K562 (cell line): Measurements from ENCODE around the gene ABHD16A. TPM values are rescaled to one million over a fixed set of nuclear protein-coding genes. Genes with fewer than 3 reads are reported as not detected.

ENCODE experiments used
- ATAC-seq: fragments of 200-7000 bp; cut with Tn5 transposase; 3 replicates; pipeline ENCODE4 v1.9.1; 2020; ENCODE audit warnings: moderate library complexity
- BruUV-seq: library from RNA; stranded (reverse); fragments of 400-500 nt; replicated peaks from 2 replicates; lab custom pipeline; 2021; lab: Mats Ljungman, UMichigan
- CTCF ChIA-PET: fragments of 300-600 bp; formaldehyde crosslinking; extraction: SDS; loops from one replicate; lab custom pipeline; 2021; ENCODE audit warnings: low intra/inter-chr PET ratio; lab: Yijun Ruan, JAX
- POLR2A ChIA-PET: fragments of 300-600, 350-650 bp; sonication (Branson Sonifier 250); formaldehyde crosslinking; extraction: SDS; loops from one replicate; lab custom pipeline; 2021; ENCODE audit warnings: antibody characterized with exemption, inconsistent platforms; lab: Yijun Ruan, JAX
- DNase-seq, 4 experiments: peaks; one replicate each; pipeline versions ENCODE4 v3.0.0 to v3.0.0-alpha.2; 2011 to 2018; ENCODE audit warnings: low spot score in 3 of 4, mixed read lengths in 3 of 4; ENCODE audit errors: extremely low read depth in 1 of 4
- FAIRE-seq: peaks from 2 replicates; lab custom pipeline; 2011; peaks lifted over from hg19 to GRCh38; lab: Jason Lieb, UNC
- H2AFZ ChIP-seq: 2 replicates; pipeline ENCODE4 v1.6.0; 2011; ENCODE audit warnings: low read depth, low read length, control low read depth, inconsistent platforms
- H3K27ac ChIP-seq: fragments of 200-600 bp; 3 replicates; pipeline ENCODE4 v1.8.0; 2011; ENCODE audit warnings: low read depth, mild to moderate bottlenecking, control low read depth, inconsistent platforms, low read length, moderate library complexity, mixed read lengths; ENCODE audit errors: extremely low read depth
- H3K27me3 ChIP-seq, 2 experiments: fragments of 300-600 bp in 1 of 2; 2 replicates in 1 of 2; 3 replicates in 1 of 2; pipeline versions ENCODE4 v1.6.0 to v1.8.0; 2011; ENCODE audit warnings: inconsistent platforms in 2 of 2, low read length in 2 of 2, mild to moderate bottlenecking in 1 of 2, mixed read lengths in 1 of 2, moderate library complexity in 1 of 2; ENCODE audit not compliant: control insufficient read depth in 2 of 2, insufficient read depth in 2 of 2
- H3K36me3 ChIP-seq: fragments of 300-600 bp; 3 replicates; pipeline ENCODE4 v1.8.0; 2011; ENCODE audit warnings: mild to moderate bottlenecking, low read length, inconsistent platforms; ENCODE audit not compliant: control insufficient read depth, insufficient read depth
- H3K4me1 ChIP-seq, 2 experiments: fragments of 200-600 bp in 1 of 2; replicated peaks in 1 of 2; 2 replicates in 1 of 2; 3 replicates in 1 of 2; pipeline versions ENCODE4 v1.5.1 to v1.8.0; 2011; ENCODE audit warnings: inconsistent platforms in 2 of 2, low read length in 2 of 2, mild to moderate bottlenecking in 1 of 2, mixed read lengths in 1 of 2, moderate library complexity in 1 of 2; ENCODE audit not compliant: control insufficient read depth in 2 of 2, insufficient read depth in 2 of 2
- H3K4me2 ChIP-seq: 2 replicates; pipeline ENCODE4 v1.6.1; 2011; ENCODE audit warnings: low read length, control low read depth, inconsistent platforms, mixed read lengths; ENCODE audit not compliant: insufficient read depth
- H3K4me3 ChIP-seq: fragments of 200-600 bp; sonication (generic), shearing (Covaris generic); 2 replicates; pipeline ENCODE4 v1.5.1; 2016; ENCODE audit warnings: control low read depth, inconsistent platforms
- H3K79me2 ChIP-seq: fragments of 200-600 bp; 3 replicates; pipeline ENCODE4 v1.8.0; 2011; ENCODE audit warnings: low read length, inconsistent platforms; ENCODE audit not compliant: control insufficient read depth, insufficient read depth
- H3K9ac ChIP-seq, 2 experiments: 2 replicates each; pipeline versions ENCODE4 v1.6.0 to v1.6.1; 2011; ENCODE audit warnings: low read depth in 2 of 2, low read length in 2 of 2, control low read depth in 1 of 2, inconsistent platforms in 1 of 2, mild to moderate bottlenecking in 1 of 2, mixed read lengths in 1 of 2; ENCODE audit not compliant: insufficient read depth in 1 of 2
- H3K9me1 ChIP-seq: one replicate; pipeline ENCODE4 v1.6.0; 2011; ENCODE audit warnings: inconsistent platforms, mild to moderate bottlenecking, low read length, moderate library complexity; ENCODE audit not compliant: control insufficient read depth, insufficient read depth
- H3K9me3 ChIP-seq: replicated peaks from 2 replicates; pipeline ENCODE4 v1.5.1; 2011; ENCODE audit warnings: low read depth, low read length, inconsistent platforms; ENCODE audit not compliant: control insufficient read depth, insufficient read depth
- H4K20me1 ChIP-seq: replicated peaks from 2 replicates; pipeline ENCODE4 v1.6.1; 2011; ENCODE audit warnings: low read length, inconsistent platforms, mixed read lengths; ENCODE audit not compliant: control insufficient read depth, insufficient read depth
- CBFB ChIP-seq: sonication (generic); formaldehyde crosslinking; IDR thresholded peaks from 2 replicates; pipeline ENCODE4 v1.4.0; 2020; ENCODE audit warnings: mild to moderate bottlenecking, missing genetic modification reagents
- CSDE1 ChIP-seq, 2 experiments: fragments of 450-650 bp; IDR thresholded peaks; 2 replicates each; pipeline ENCODE4 v1.6.1; 2016; ENCODE audit warnings: mild to moderate bottlenecking in 1 of 2
- CTBP1 ChIP-seq: fragments of 450-650 bp; IDR thresholded peaks from 2 replicates; pipeline ENCODE4 v1.6.1; 2016; ENCODE audit warnings: borderline replicate concordance
- DPF2 ChIP-seq: fragments of 450-650 bp; IDR thresholded peaks from 2 replicates; pipeline ENCODE4 v1.6.1; 2016
- FOXA3 ChIP-seq, 2 experiments: fragments of 450-650 bp in 1 of 2; sonication (generic) in 1 of 2; formaldehyde crosslinking; IDR thresholded peaks in 1 of 2; conservative IDR thresholded peaks in 1 of 2; 2 replicates each; pipeline versions ENCODE4 v1.4.0 to v1.8.0; 2020 to 2022; ENCODE audit warnings: mild to moderate bottlenecking in 2 of 2, missing genetic modification reagents in 1 of 2
- HDAC1 ChIP-seq, 2 experiments: fragments of 450-650 bp; IDR thresholded peaks; 2 replicates each; pipeline ENCODE4 v1.6.1; 2016 to 2017; ENCODE audit warnings: inconsistent platforms in 1 of 2, mild to moderate bottlenecking in 1 of 2, moderate library complexity in 1 of 2
- JUND ChIP-seq, 2 experiments: IDR thresholded peaks; 2 replicates in 1 of 2; 3 replicates in 1 of 2; pipeline ENCODE4 v1.6.1; 2011; ENCODE audit warnings: borderline replicate concordance in 2 of 2, low read depth in 2 of 2, low read length in 2 of 2, improper control_type of control experiment in 1 of 2, missing biosample characterization in 1 of 2, missing genetic modification characterization in 1 of 2, missing genetic modification reagents in 1 of 2
- NR3C1 ChIP-seq: sonication (generic); formaldehyde crosslinking; IDR thresholded peaks from 2 replicates; pipeline ENCODE4 v1.8.1; 2022; ENCODE audit warnings: missing genetic modification reagents
- RBM22 ChIP-seq: fragments of 200-400 bp; formaldehyde crosslinking; IDR thresholded peaks from 2 replicates; pipeline ENCODE4 v1.6.1; 2018; ENCODE audit warnings: low read length, low read depth; ENCODE audit not compliant: poor library complexity, severe bottlenecking
- SMAD2 ChIP-seq: fragments of 150-350 bp; IDR thresholded peaks from 2 replicates; pipeline ENCODE4 v1.6.1; 2014; ENCODE audit warnings: low read depth, mild to moderate bottlenecking, low read length
- TCF7 ChIP-seq: sonication (generic); IDR thresholded peaks from 2 replicates; pipeline ENCODE4 v1.6.1; 2016; ENCODE audit warnings: antibody characterized with exemption, borderline replicate concordance
- TEAD4 ChIP-seq, 2 experiments: sonication (generic) in 1 of 2; formaldehyde crosslinking in 1 of 2; IDR thresholded peaks; 2 replicates each; pipeline versions ENCODE4 v1.6.1 to v1.8.0; 2012 to 2022; ENCODE audit warnings: borderline replicate concordance in 1 of 2, inconsistent platforms in 1 of 2, low read length in 1 of 2, mild to moderate bottlenecking in 1 of 2, missing genetic modification reagents in 1 of 2
- TGIF2 ChIP-seq: sonication (generic); formaldehyde crosslinking; IDR thresholded peaks from 2 replicates; pipeline ENCODE4 v1.8.1; 2022; ENCODE audit warnings: mild to moderate bottlenecking, missing genetic modification reagents, moderate library complexity
- ZC3H8 ChIP-seq: fragments of 450-650 bp; IDR thresholded peaks from 2 replicates; pipeline ENCODE4 v1.6.1; 2017
- ZNF133 ChIP-seq: fragments of 250-450 bp; sonication (Bioruptor Pico); IDR thresholded peaks from 2 replicates; pipeline ENCODE4 v1.4.0; 2020; ENCODE audit warnings: mild to moderate bottlenecking
- ZNF239 ChIP-seq: fragments of 250-450 bp; sonication (Bioruptor Pico); IDR thresholded peaks from 2 replicates; pipeline ENCODE4 v1.4.0; 2020; ENCODE audit warnings: mild to moderate bottlenecking
- ZNF408 ChIP-seq: fragments of 250-450 bp; sonication (Bioruptor Pico); IDR thresholded peaks from 2 replicates; pipeline ENCODE4 v1.4.0; 2020; ENCODE audit warnings: low read depth, mild to moderate bottlenecking, moderate library complexity
- ZNF695 ChIP-seq: fragments of 450-650 bp; formaldehyde crosslinking; IDR thresholded peaks from 2 replicates; pipeline ENCODE4 v1.4.0; 2020; ENCODE audit warnings: mild to moderate bottlenecking, moderate library complexity
- WGBS: fragments of 100-300 bp; shearing (Covaris generic); methylation state at CpG from one replicate; pipeline ENCODE4 v1.1.6; 2016; ENCODE audit warnings: low coverage, mixed read lengths; ENCODE audit not compliant: insufficient coverage; ENCODE audit errors: missing lambda C conversion rate; 5-methylcytosine and 5-hydroxymethylcytosine counted together
- in situ Hi-C: fragments of 300-500 bp; cut with MboI; formaldehyde crosslinking; loops from 4 replicates; pipeline ENCODE4 v1.15.0; 2018; ENCODE audit warnings: inconsistent platforms, mixed read lengths
- intact Hi-C: fragments of 100-400 bp; cut with micrococcal nuclease; formaldehyde crosslinking; loops from 2 replicates; pipeline ENCODE4 v1.14.2; 2022
- polyA plus RNA-seq, 8 experiments: library from polyadenylated mRNA; depleted of rRNA in 4 of 8; stranded (reverse) in 5 of 8; unstranded in 3 of 8; fragments of >200 nt; fragmentation: Nextera tagmentation in 2 of 8; fragmentation: Illumina TruSeq in 1 of 8; extraction: Ambion mirVana in 2 of 8; extraction: Trizol in 1 of 8; gene quantifications; 2 replicates each; pipeline versions ENCODE4 v1.2.1 to v1.2.3, GENCODE V29; 2011 to 2014; ENCODE audit warnings: inconsistent platforms in 1 of 8, missing spikeins in 1 of 8
- total RNA-seq, 7 experiments: library from RNA; depleted of rRNA in 6 of 7; stranded (reverse); fragments of >200 nt in 6 of 7; fragmentation: Illumina TruSeq in 2 of 7; extraction: Trizol in 2 of 7; gene quantifications; 2 replicates each; pipeline versions ENCODE4 v1.2.1 to v1.2.3, GENCODE V29; 2011 to 2021; ENCODE audit warnings: low replicate concordance in 1 of 7
- TF ChIP-seq, protein P1 (sequence below): sonication (generic); formaldehyde crosslinking; IDR thresholded peaks from 2 replicates; pipeline ENCODE4 v1.4.0; 2020; ENCODE audit warnings: mild to moderate bottlenecking, missing genetic modification reagents
- TF ChIP-seq, protein P2 (sequence below): sonication (generic); formaldehyde crosslinking; IDR thresholded peaks from 2 replicates; pipeline ENCODE4 v1.9.0; 2022; ENCODE audit warnings: mild to moderate bottlenecking, missing genetic modification reagents
- TF ChIP-seq, protein P3 (sequence below), 2 experiments: fragments of 450-650 bp in 1 of 2; sonication (generic) in 1 of 2; formaldehyde crosslinking; conservative IDR thresholded peaks; 2 replicates each; pipeline versions ENCODE4 v1.4.0 to v1.8.1; 2020 to 2022; ENCODE audit warnings: mild to moderate bottlenecking in 1 of 2, missing genetic modification reagents in 1 of 2

ABHD16A gene
- total and polyA plus RNA-seq, 9 of the 15 experiments (the other 6 are each of a cell fraction or from before 2014, with no cell fraction given): 25.8 to 120 (median 81.6) TPM

- WGBS: 12% methylated on average over 8 of the region's 8 CpGs
- intact Hi-C loops (no loop called here), in situ Hi-C loops (no loop called here)
- Histone ChIP-seq H3K4me2 (no peak overlapping the region; the same call in 1 of the 2 replicates), H3K27ac (no peak overlapping the region), H2AFZ (peak overlapping the region; percentile 16; the same call in 1 of the 2 replicates), H4K20me1 (no peaks in the 10 kb centered on the region), H3K4me3 (no peak overlapping the region), H3K9me1 (no peaks in the 10 kb centered on the region), H3K79me2 (no peaks in the 10 kb centered on the region), H3K4me1 (peaks cover 9 to 15% of the 10 kb centered on the region in 2 experiments), H3K36me3 (peaks cover 12% of the 10 kb centered on the region), H3K9me3 (no peaks in the 10 kb centered on the region), H3K9ac (peak overlapping the region in 1 of 2 experiments; percentile 0; a peak in 1 of 4 replicates), H3K27me3 (no peaks in the 10 kb centered on the region)
- BruUV-seq: no TSS peak
- DNase-seq (no peak), FAIRE-seq (no peak), ATAC-seq (no peak)
- CTCF ChIA-PET: no interaction called here
- POLR2A ChIA-PET: interaction anchor here (0.6 to 3.6 kb wide), 15 partner anchors 8 to 522 kb away, joined by 3 to 33 read pairs (median 4); partner anchors contain the start of genes BAG6, C6orf47, CSNK2B and GPANK1
- TF ChIP-seq ZC3H8: no peak
- TF ChIP-seq HDAC1 (IDR thresholded peaks at IDR 0.05): peak in 1 of 2 experiments; percentile 33; a peak in 1 of 4 replicates
- TF ChIP-seq JUND (IDR thresholded peaks at IDR 0.05; ENCODE audit: borderline replicate concordance, low read depth, low read length): no peak
- TF ChIP-seq JUND (tag; IDR thresholded peaks at IDR 0.05; ENCODE audit: borderline replicate concordance, low read depth, low read length): no peak
- TF ChIP-seq CTBP1: peak; percentile 50; the same call in 1 of the 2 replicates
- TF ChIP-seq ZNF133: no peak
- no peak for TF ChIP-seq CSDE1 (IDR thresholded peaks at IDR 0.05)
- TF ChIP-seq TEAD4 (IDR thresholded peaks at IDR 0.05; ENCODE audit: low read length): no peak
- TF ChIP-seq TEAD4 (CRISPR knock-in tag; IDR thresholded peaks at IDR 0.05; ENCODE audit: borderline replicate concordance): 0 out of 2 replicates have a peak, but pooled peaks have one; percentile 56
- TF ChIP-seq FOXA3 (CRISPR knock-in tag; conservative IDR thresholded peaks at IDR 0.05 in 1 of 2, IDR thresholded peaks at IDR 0.05 in 1 of 2): 0 out of 4 replicates have a peak, but pooled peaks of 1 of the 2 experiments have one; percentile 36
- no peak for TF ChIP-seq ZNF408
- TF ChIP-seq, protein P1, sequence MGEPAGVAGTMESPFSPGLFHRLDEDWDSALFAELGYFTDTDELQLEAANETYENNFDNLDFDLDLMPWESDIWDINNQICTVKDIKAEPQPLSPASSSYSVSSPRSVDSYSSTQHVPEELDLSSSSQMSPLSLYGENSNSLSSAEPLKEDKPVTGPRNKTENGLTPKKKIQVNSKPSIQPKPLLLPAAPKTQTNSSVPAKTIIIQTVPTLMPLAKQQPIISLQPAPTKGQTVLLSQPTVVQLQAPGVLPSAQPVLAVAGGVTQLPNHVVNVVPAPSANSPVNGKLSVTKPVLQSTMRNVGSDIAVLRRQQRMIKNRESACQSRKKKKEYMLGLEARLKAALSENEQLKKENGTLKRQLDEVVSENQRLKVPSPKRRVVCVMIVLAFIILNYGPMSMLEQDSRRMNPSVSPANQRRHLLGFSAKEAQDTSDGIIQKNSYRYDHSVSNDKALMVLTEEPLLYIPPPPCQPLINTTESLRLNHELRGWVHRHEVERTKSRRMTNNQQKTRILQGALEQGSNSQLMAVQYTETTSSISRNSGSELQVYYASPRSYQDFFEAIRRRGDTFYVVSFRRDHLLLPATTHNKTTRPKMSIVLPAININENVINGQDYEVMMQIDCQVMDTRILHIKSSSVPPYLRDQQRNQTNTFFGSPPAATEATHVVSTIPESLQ (CRISPR knock-in tag): no peak
- TF ChIP-seq, protein P2, sequence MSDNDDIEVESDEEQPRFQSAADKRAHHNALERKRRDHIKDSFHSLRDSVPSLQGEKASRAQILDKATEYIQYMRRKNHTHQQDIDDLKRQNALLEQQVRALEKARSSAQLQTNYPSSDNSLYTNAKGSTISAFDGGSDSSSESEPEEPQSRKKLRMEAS (CRISPR knock-in tag): 0 out of 2 replicates have a peak, but pooled peaks have one; percentile 34
- TF ChIP-seq TCF7: no peak
- no peak for TF ChIP-seq RBM22
- no peak for TF ChIP-seq NR3C1 (CRISPR knock-in tag)
- TF ChIP-seq TGIF2 (CRISPR knock-in tag): no peak
- no peak for TF ChIP-seq DPF2
- TF ChIP-seq ZNF239 (CRISPR knock-in tag): no peak
- TF ChIP-seq ZNF695 (CRISPR knock-in tag): 0 out of 2 replicates have a peak, but pooled peaks have one; percentile 68
- no peak for TF ChIP-seq SMAD2
- TF ChIP-seq, protein P3, sequence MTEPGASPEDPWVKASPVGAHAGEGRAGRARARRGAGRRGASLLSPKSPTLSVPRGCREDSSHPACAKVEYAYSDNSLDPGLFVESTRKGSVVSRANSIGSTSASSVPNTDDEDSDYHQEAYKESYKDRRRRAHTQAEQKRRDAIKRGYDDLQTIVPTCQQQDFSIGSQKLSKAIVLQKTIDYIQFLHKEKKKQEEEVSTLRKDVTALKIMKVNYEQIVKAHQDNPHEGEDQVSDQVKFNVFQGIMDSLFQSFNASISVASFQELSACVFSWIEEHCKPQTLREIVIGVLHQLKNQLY (CRISPR knock-in tag; conservative IDR thresholded peaks at IDR 0.05): 0 out of 4 replicates have a peak, but pooled peaks of 1 of the 2 experiments have one; percentile 38
- TF ChIP-seq CBFB (CRISPR knock-in tag): no peak
These were observed 25.2 kb downstream of the ABHD16A start for GRCh38 chr6:31677955-31678354.
